Transverse colon (tissue), 4 donors: Measurements from ENCODE around the gene RGPD8. TPM values are rescaled to one million over a fixed set of nuclear protein-coding genes. Genes with fewer than 3 reads are reported as not detected.

Experiments used
- DNase-seq: peaks from one replicate; pipeline ENCODE4 v3.0.0-alpha.2; 2019
- H3K27ac ChIP-seq, 4 donors: fragments of 200-600 bp; sonication (generic); 2 replicates each; pipeline ENCODE4 v1.5.1; 2016 to 2018; ENCODE audit warnings: inconsistent platforms in 4 of 4
- H3K27me3 ChIP-seq: fragments of 200-600 bp; sonication (generic); 2 replicates; pipeline ENCODE4 v1.5.1; 2017; ENCODE audit warnings: inconsistent platforms
- H3K36me3 ChIP-seq, 4 donors: fragments of 200-600 bp; sonication (generic); 2 replicates each; pipeline ENCODE4 v1.5.1; 2017 to 2019; ENCODE audit warnings: inconsistent platforms in 4 of 4
- H3K4me1 ChIP-seq, 4 donors: fragments of 200-600 bp; sonication (generic); 2 replicates each; pipeline ENCODE4 v1.5.1; 2017 to 2020; ENCODE audit warnings: inconsistent platforms in 4 of 4
- H3K4me3 ChIP-seq, 4 donors: fragments of 200-600 bp; sonication (generic); 1 replicate in 1 of 4; 2 replicates in 3 of 4; pipeline versions ENCODE4 v1.5.1 to v1.6.1; 2017 to 2019; ENCODE audit warnings: inconsistent platforms in 4 of 4
- H3K9me3 ChIP-seq, 2 donors: fragments of 200-600 bp; sonication (generic); 2 replicates each; pipeline ENCODE4 v1.5.1; 2017 to 2019; ENCODE audit warnings: inconsistent platforms in 2 of 2
- EP300 ChIP-seq: sonication (generic); formaldehyde crosslinking; IDR thresholded peaks from one replicate; pipeline ENCODE4 v1.6.1; 2017; ENCODE audit warnings: antibody characterized with exemption, low read depth
- POLR2A ChIP-seq: fragments of 450-650 bp; IDR thresholded peaks from one replicate; pipeline ENCODE4 v1.6.1; 2016; ENCODE audit warnings: antibody characterized with exemption, mild to moderate bottlenecking, moderate library complexity
- POLR2AphosphoS5 ChIP-seq, 3 donors: sonication (generic); formaldehyde crosslinking; IDR thresholded peaks; one replicate each; pipeline ENCODE4 v1.6.1; 2016; ENCODE audit warnings: antibody characterized with exemption in 3 of 3
- whole genome bisulfite sequencing, 2 donors: methylation state at CpG; one replicate each; pipeline ENCODE4 v1.1.5; 2018; ENCODE audit warnings: low coverage in 1 of 2; 5-methylcytosine and 5-hydroxymethylcytosine counted together
- in situ Hi-C, 4 donors: fragments of 200-750 bp; cut with MboI; loops; one replicate each; pipeline versions ENCODE4 v1.15.0 to v1.15.1; 2017; ENCODE audit warnings: low sequenced_read_pairs in 3 of 4, low pct_ligation_motif_present in 1 of 4, low pct_unique_long_range_greater_than_20kb in 1 of 4
- intact Hi-C: fragments of 100-400 bp; cut with DNase I; formaldehyde crosslinking; loops from one replicate; pipeline ENCODE4 v1.15.1; 2023; ENCODE audit warnings: low total_unique reads
- total RNA-seq, 4 donors: library from RNA; depleted of rRNA; stranded (reverse); fragments of >200 nt; gene quantifications; one replicate each; pipeline ENCODE4 v1.1.0, GENCODE V29; 2016
- TF ChIP-seq, protein P1 (sequence below), 5 experiments: fragments of 200-600 bp in 3 of 5; fragments of 450-650 bp in 2 of 5; sonication (generic) in 3 of 5; IDR thresholded peaks; 1 replicate in 2 of 5; 2 replicates in 3 of 5; pipeline ENCODE4 v1.5.1; 2016 to 2017; ENCODE audit warnings: antibody characterized with exemption in 5 of 5, inconsistent platforms in 3 of 5, mild to moderate bottlenecking in 2 of 5, moderate library complexity in 1 of 5

RGPD8 gene
- total RNA-seq, 4 donors from 2014 or later = 8.0 to 32.4 (median 14.6) TPM

- TF ChIP-seq POLR2A (no peak), EP300 (no peak), POLR2AphosphoS5 (IDR thresholded peaks at IDR 0.05) (no peak)
- TF ChIP-seq, protein P1, sequence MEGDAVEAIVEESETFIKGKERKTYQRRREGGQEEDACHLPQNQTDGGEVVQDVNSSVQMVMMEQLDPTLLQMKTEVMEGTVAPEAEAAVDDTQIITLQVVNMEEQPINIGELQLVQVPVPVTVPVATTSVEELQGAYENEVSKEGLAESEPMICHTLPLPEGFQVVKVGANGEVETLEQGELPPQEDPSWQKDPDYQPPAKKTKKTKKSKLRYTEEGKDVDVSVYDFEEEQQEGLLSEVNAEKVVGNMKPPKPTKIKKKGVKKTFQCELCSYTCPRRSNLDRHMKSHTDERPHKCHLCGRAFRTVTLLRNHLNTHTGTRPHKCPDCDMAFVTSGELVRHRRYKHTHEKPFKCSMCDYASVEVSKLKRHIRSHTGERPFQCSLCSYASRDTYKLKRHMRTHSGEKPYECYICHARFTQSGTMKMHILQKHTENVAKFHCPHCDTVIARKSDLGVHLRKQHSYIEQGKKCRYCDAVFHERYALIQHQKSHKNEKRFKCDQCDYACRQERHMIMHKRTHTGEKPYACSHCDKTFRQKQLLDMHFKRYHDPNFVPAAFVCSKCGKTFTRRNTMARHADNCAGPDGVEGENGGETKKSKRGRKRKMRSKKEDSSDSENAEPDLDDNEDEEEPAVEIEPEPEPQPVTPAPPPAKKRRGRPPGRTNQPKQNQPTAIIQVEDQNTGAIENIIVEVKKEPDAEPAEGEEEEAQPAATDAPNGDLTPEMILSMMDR (IDR thresholded peaks at IDR 0.05) = no peak
- intact Hi-C loops = no loop called here
- no peaks in the 10 kb centered on the region for H3K9me3 ChIP-seq
- no peak overlapping the region for H3K27ac ChIP-seq
- 83 to 85% methylated on average over 6 to 9 of the region's 9 CpGs for WGBS, 2 donors
- H3K27me3 ChIP-seq = no peaks in the 10 kb centered on the region
- H3K4me1 ChIP-seq = no peaks in the 10 kb centered on the region
- H3K4me3 ChIP-seq = no peak overlapping the region
- in situ Hi-C loops = no loop called here
- no peak for DNase-seq
- no peaks in the 10 kb centered on the region for H3K36me3 ChIP-seq
Observed at GRCh38 chr2:112340475-112341267, 92.8 kb downstream of the RGPD8 start.

GRCh38 chr2:112339986-112340385, 93.5 kb downstream of the RGPD8 start:
- in situ Hi-C loops = no loop called here
- no peak for DNase-seq
- WGBS, 2 donors = 67 to 69% methylated on average over 2 of the region's 2 CpGs
- no peak overlapping the region for H3K27ac ChIP-seq
- no peaks in the 10 kb centered on the region for H3K27me3 ChIP-seq
- no peak overlapping the region for H3K4me3 ChIP-seq
- intact Hi-C loops = no loop called here
- TF ChIP-seq, protein P1 (IDR thresholded peaks at IDR 0.05) = no peak
- no peak for TF ChIP-seq EP300
- no peak for TF ChIP-seq POLR2AphosphoS5 (IDR thresholded peaks at IDR 0.05)
- TF ChIP-seq POLR2A = no peak
- H3K4me1 ChIP-seq = no peaks in the 10 kb centered on the region
- no peaks in the 10 kb centered on the region for H3K36me3 ChIP-seq
- no peaks in the 10 kb centered on the region for H3K9me3 ChIP-seq

DNA sequence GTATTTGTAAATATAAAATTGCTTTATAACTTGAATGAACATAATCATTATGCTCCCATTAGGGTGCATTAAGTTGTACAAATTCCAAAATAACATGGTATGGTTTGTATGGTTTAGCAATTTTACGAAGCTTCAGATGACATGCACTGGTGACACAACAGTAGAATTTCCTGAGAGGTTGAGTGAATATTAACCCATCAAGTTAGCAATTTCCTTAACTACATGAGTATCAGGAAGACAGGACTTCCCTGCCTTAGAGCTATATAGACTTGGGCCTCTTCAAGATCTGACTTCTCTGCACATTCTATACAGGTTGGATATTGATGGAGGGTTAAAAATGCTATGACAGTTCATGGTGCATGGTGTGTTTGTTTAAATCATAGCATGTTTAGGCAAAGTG, 97.8 kb downstream of the RGPD8 start:
- Histone ChIP-seq H3K36me3 (peaks cover 0 to 9% (median 0%) of the 10 kb centered on the region in 4 donors), H3K27ac (no peak overlapping the region), H3K9me3 (no peaks in the 10 kb centered on the region), H3K27me3 (no peaks in the 10 kb centered on the region), H3K4me3 (no peak overlapping the region), H3K4me1 (no peaks in the 10 kb centered on the region)
- no peak for DNase-seq
- intact Hi-C loops (no loop called here), in situ Hi-C loops (no loop called here)
- WGBS, 2 donors = 97 to 100% methylated on average over 1 of the region's 1 CpG
- no peak for TF ChIP-seq EP300

- no peak overlapping the region for H3K4me3 ChIP-seq
- H3K36me3 ChIP-seq = peaks cover 0 to 13% (median 2%) of the 10 kb centered on the region in 4 donors
- WGBS, 2 donors = 78% methylated on average over 5 of the region's 5 CpGs; no CpG with 5 or more reads in 1 of the 2 donors
- intact Hi-C loops = no loop called here
- H3K27me3 ChIP-seq = no peaks in the 10 kb centered on the region
- H3K27ac ChIP-seq = no peak overlapping the region
- H3K9me3 ChIP-seq = no peaks in the 10 kb centered on the region
- no peak for DNase-seq
- TF ChIP-seq EP300 (no peak), POLR2A (no peak), POLR2AphosphoS5 (IDR thresholded peaks at IDR 0.05) (no peak)
- TF ChIP-seq, protein P1 (IDR thresholded peaks at IDR 0.05) = no peak
- in situ Hi-C loops = no loop called here
- no peaks in the 10 kb centered on the region for H3K4me1 ChIP-seq
Observed at GRCh38 chr2:112332123-112332696, 101.2 kb downstream of the RGPD8 start.
